HepG2 (cell line): ENCODE results near the gene RABGGTA. TPM values are rescaled to one million over a fixed set of nuclear protein-coding genes. Genes with fewer than 3 reads are reported as not detected.

Experiments used
- ATF6 ChIP-seq: sonication (generic); formaldehyde crosslinking; conservative IDR thresholded peaks from 2 replicates; pipeline ENCODE4 v1.4.0; 2020; ENCODE audit warnings: missing genetic modification reagents
- BCL6 ChIP-seq: IDR thresholded peaks from 2 replicates; pipeline ENCODE4 v1.6.1; 2016; ENCODE audit warnings: missing genetic modification reagents, missing compliant biosample characterization
- EEA1 ChIP-seq: sonication (generic); formaldehyde crosslinking; IDR thresholded peaks from 2 replicates; pipeline ENCODE4 v1.5.1; 2020; ENCODE audit warnings: mild to moderate bottlenecking, missing genetic modification reagents, borderline replicate concordance
- ELF4 ChIP-seq: sonication (generic); formaldehyde crosslinking; IDR thresholded peaks from 2 replicates; pipeline ENCODE4 v1.5.0; 2020; ENCODE audit warnings: missing genetic modification reagents, mild to moderate bottlenecking, moderate library complexity, borderline replicate concordance
- FOXO4 ChIP-seq: sonication (generic); formaldehyde crosslinking; conservative IDR thresholded peaks from 2 replicates; pipeline ENCODE4 v1.8.1; 2023; ENCODE audit warnings: missing genetic modification reagents
- HNRNPL ChIP-seq: fragments of 200-400 bp; formaldehyde crosslinking; IDR thresholded peaks from 2 replicates; pipeline ENCODE4 v1.6.1; 2017; ENCODE audit warnings: mild to moderate bottlenecking, low read depth, low read length
- LBX2 ChIP-seq: sonication (generic); formaldehyde crosslinking; IDR thresholded peaks from 2 replicates; pipeline ENCODE4 v1.5.0; 2020; ENCODE audit warnings: missing genetic modification reagents, mild to moderate bottlenecking, borderline replicate concordance
- MATR3 ChIP-seq: sonication (generic); formaldehyde crosslinking; IDR thresholded peaks from 2 replicates; pipeline ENCODE4 v1.4.0; 2020; ENCODE audit warnings: missing genetic modification reagents
- MXD1 ChIP-seq: sonication (generic); formaldehyde crosslinking; IDR thresholded peaks from 2 replicates; pipeline ENCODE4 v1.4.0; 2020; ENCODE audit warnings: mild to moderate bottlenecking, missing genetic modification reagents
- NRL ChIP-seq: sonication (generic); formaldehyde crosslinking; IDR thresholded peaks from 2 replicates; pipeline ENCODE4 v1.5.0; 2020; ENCODE audit warnings: missing genetic modification reagents, mild to moderate bottlenecking, moderate library complexity, borderline replicate concordance
- SRSF9 ChIP-seq: fragments of 200-400 bp; formaldehyde crosslinking; IDR thresholded peaks from 2 replicates; pipeline ENCODE4 v1.6.1; 2018; ENCODE audit warnings: borderline replicate concordance, mild to moderate bottlenecking, low read depth, low read length; ENCODE audit not compliant: insufficient read depth, poor library complexity, severe bottlenecking
- TEAD3 ChIP-seq: optimal IDR thresholded peaks from 2 replicates; pipeline ENCODE3; 2016; ENCODE audit warnings: borderline replicate concordance
- TGIF2 ChIP-seq: IDR thresholded peaks from 2 replicates; pipeline ENCODE4 v1.6.1; 2016; ENCODE audit warnings: control low read depth, missing compliant biosample characterization
- TP53 ChIP-seq: sonication (generic); formaldehyde crosslinking; conservative IDR thresholded peaks from 2 replicates; pipeline ENCODE4 v1.4.0; 2020; ENCODE audit warnings: missing genetic modification reagents
- TRIM22 ChIP-seq: fragments of 450-650 bp; IDR thresholded peaks from 2 replicates; pipeline ENCODE4 v1.6.1; 2017
- ZFP37 ChIP-seq: sonication (generic); formaldehyde crosslinking; IDR thresholded peaks from 2 replicates; pipeline ENCODE4 v1.4.0; 2020; ENCODE audit warnings: missing genetic modification reagents, borderline replicate concordance
- ZNF121 ChIP-seq: sonication (generic); formaldehyde crosslinking; IDR thresholded peaks from 2 replicates; pipeline ENCODE4 v1.5.0; 2020; ENCODE audit warnings: mild to moderate bottlenecking, missing genetic modification reagents
- ZNF280B ChIP-seq: sonication (generic); formaldehyde crosslinking; IDR thresholded peaks from 2 replicates; pipeline ENCODE4 v1.5.0; 2020; ENCODE audit warnings: missing genetic modification reagents, mild to moderate bottlenecking, borderline replicate concordance
- ZNF556 ChIP-seq: sonication (generic); formaldehyde crosslinking; IDR thresholded peaks from 2 replicates; pipeline ENCODE4 v1.4.0; 2020; ENCODE audit warnings: mild to moderate bottlenecking, missing genetic modification reagents, borderline replicate concordance
- ZNF788 ChIP-seq: sonication (generic); formaldehyde crosslinking; IDR thresholded peaks from 2 replicates; pipeline ENCODE4 v1.5.0; 2020; ENCODE audit warnings: mild to moderate bottlenecking, missing genetic modification reagents, borderline replicate concordance
- ZNF878 ChIP-seq: sonication (generic); formaldehyde crosslinking; IDR thresholded peaks from 2 replicates; pipeline ENCODE4 v1.8.1; 2023; ENCODE audit warnings: mild to moderate bottlenecking, missing genetic modification reagents, moderate library complexity
- polyA plus RNA-seq, 8 experiments: library from polyadenylated mRNA; depleted of rRNA in 3 of 8; stranded (reverse) in 7 of 8; unstranded in 1 of 8; fragments of >200 nt; fragmentation: Illumina TruSeq in 4 of 8; extraction: Trizol in 4 of 8; gene quantifications; 2 replicates each; pipeline versions ENCODE4 v1.2.1 to v1.2.3, GENCODE V29; 2011 to 2016; ENCODE audit warnings: low read depth in 4 of 8, missing spikeins in 1 of 8, mixed read lengths in 1 of 8; ENCODE audit not compliant: insufficient read depth in 1 of 8
- total RNA-seq, 5 experiments: library from RNA; depleted of rRNA; stranded (reverse); fragments of >200 nt; fragmentation: Illumina TruSeq; extraction: Trizol; gene quantifications; 2 replicates each; pipeline ENCODE4 v1.2.3, GENCODE V29; 2016; ENCODE audit warnings: low read depth in 1 of 5

Gene RABGGTA
- total and polyA plus RNA-seq, 2 of the 13 experiments (the other 11 are each of a cell fraction or from before 2014, with no cell fraction given) = 57.9 to 90.8 TPM

GRCh38 chr14:24307575-24308341 lies 36.4 kb upstream of the RABGGTA start, which contains the start of gene CIDEB (continued):
- TF ChIP-seq ELF4 (CRISPR knock-in tag) = peak; percentile 22; the same call in 1 of the 2 replicates
- peak; percentile 62; the same call in 1 of the 2 replicates for TF ChIP-seq BCL6
- no peak for TF ChIP-seq SRSF9
- peak; percentile 67 for TF ChIP-seq MXD1 (CRISPR knock-in tag)
- TF ChIP-seq NRL (CRISPR knock-in tag) = peak; percentile 78; the same call in 1 of the 2 replicates
- no peak for TF ChIP-seq HNRNPL
- peak; percentile 90 for TF ChIP-seq ZNF556 (CRISPR knock-in tag)
- TF ChIP-seq TEAD3 = peak; percentile 90
- peak; percentile 75; the same call in 1 of the 2 replicates for TF ChIP-seq ZNF788 (CRISPR knock-in tag)
- no peak for TF ChIP-seq TP53 (CRISPR knock-in tag)
- peak; percentile 88; the same call in 1 of the 2 replicates for TF ChIP-seq ATF6 (CRISPR knock-in tag)
- TF ChIP-seq ZFP37 (CRISPR knock-in tag) = peak; percentile 54; the same call in 1 of the 2 replicates
- TF ChIP-seq ZNF280B (CRISPR knock-in tag) = no peak; the same call in 1 of the 2 replicates
- TF ChIP-seq TGIF2 (CRISPR knock-in tag) = peak; percentile 74
- peak; percentile 13; the same call in 1 of the 2 replicates for TF ChIP-seq LBX2
- no peak for TF ChIP-seq FOXO4 (CRISPR knock-in tag)
- no peak for TF ChIP-seq MATR3 (CRISPR knock-in tag)
- peak; percentile 18; the same call in 1 of the 2 replicates for TF ChIP-seq EEA1 (CRISPR knock-in tag)
- TF ChIP-seq TRIM22 = no peak
- TF ChIP-seq ZNF878 (CRISPR knock-in tag) = no peak
- no peak for TF ChIP-seq ZNF121
